NCI-H226 (cell line): ENCODE results near the gene GJC2.
"Not testable (repeated sequence)": the region's sequence is repeated elsewhere in the genome, so short reads cannot be mapped to it uniquely, and the experiment has no call there.

Experiments used
- DNase-seq: peaks from one replicate; pipeline ENCODE4 v3.0.0-alpha.2; 2015

GJC2 gene

DNA sequence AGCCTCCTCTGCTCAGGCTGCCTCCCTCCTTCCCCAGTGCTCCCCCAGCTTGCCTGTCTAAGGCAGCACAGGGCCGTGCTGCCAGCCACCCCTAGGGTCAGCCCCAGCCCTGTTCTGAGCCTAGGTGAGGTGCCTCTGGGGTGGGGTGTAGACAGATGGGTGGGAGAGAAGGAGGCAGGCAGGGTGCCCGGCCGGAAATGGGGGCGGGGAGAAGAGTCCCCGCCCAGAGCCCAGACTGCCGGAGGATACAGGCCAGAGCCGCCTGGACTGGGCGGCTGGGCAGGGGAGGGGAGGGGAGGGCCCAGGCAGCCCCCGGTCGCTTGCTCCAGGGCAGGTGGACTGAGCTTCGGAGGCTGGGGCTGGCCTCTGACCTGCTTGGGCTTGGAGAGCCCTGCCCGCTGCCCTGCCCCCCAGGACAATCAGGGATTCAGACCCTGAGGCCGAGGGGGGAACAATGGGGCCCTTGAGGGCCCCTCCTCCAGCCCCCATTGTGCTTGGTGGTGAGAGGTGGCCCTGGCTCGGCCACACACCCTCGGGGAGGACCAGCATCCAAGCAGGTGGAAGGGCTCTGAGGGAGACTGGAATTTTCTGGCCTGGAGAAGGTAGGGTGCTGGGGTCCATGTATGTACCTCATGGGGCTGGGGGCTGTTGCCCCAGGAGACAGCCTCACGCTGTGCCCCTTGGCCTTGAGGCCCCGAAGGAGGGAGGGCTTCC lies at the start of gene GJC2:
Gene GJC2 (plus strand): TSS at position 525 of the 714 bp plus-strand sequence. CDS start 7,829 bp downstream, outside the sequence.
- peak; percentile 65 for DNase-seq

DNA sequence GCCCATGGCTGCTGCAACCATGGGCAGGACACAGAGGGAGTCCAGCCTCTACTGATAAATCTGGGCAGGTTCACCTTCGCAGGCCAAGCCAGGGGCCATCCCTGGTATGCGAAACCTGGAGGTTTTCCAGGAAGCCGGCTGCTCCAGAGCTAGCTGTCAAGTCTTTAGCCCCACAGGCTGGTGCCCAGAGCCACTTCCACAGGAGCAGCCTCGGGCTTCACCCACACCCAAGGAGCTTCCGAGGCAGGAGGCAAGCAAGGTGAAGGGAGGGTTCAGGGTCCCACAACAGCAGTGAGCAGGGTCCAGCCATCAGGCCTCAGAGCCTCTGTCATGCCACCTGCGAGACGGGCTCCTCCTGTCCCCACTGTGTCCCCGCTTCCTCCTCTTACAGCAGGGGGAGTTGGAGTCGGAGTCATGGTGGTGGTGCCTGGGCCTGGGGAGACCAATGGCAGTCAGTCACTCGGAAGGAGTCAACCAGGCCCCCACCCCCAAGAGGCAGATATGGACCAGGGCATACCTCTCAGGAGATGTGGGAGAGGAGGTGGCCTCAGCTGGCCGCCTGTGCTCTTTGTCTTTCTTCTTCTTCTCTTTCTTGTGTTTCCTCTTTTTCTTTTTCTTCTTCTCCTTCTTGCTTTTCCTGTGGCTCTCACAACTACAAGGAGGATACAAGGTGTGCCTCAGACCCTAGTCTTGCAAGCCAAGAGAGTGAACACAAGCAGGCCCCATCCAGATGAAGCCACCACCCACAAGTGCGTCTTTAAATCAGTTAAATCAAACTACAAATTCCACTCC lies 48.7 kb upstream of the GJC2 start:
- no peak for DNase-seq

GRCh38 chr1:228101614-228101993 lies 48.1 kb upstream of the GJC2 start:
- DNase-seq, result no peak

DNA sequence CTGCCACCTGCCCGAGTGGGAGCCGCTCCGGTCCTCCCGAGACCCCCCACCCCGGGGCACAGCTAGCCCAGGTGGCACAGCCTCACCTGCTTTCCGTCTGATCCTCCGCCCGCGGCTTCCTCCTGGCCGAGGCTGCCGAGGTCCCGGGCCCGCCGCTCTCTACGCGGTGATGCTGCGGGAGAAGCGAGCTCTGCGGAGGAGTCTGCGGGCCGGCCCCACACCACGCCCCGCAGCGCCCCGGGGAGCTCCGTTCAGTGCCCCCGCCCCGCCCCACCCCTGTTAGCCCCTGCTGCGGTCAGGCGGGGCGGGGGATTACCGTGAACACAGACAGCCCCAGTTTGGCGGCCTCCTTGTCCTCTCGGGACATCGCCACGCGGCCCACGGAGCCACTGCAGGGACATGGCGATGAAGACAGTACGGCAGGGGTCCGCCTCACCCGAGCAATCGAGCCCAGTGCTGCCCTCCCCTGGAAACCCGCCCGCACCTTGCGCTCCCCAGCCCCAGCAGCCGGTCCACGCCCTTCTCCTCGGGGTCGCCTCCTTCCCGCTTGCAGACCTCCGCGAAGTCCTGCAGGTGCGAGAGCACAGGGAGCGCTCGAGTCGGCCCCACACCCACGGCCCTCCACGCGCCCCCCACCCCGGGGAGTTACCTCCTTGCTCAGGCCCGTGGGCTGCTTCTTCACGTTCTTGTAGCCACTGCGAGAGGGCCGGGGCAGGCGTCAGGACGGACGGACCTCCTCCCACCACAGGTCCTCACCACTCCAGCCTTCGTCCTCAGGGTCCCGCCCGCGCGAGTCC lies 47.5 kb upstream of the GJC2 start:
- no peak for DNase-seq

GRCh38 chr1:228102791-228103620 lies 46.7 kb upstream of the GJC2 start, which contains the start of gene C1orf35:
C1orf35 (minus strand) TSS chr1:228103325; CDS start chr1:228103227, 98 bp downstream.
- peak; percentile 68 for DNase-seq

DNA sequence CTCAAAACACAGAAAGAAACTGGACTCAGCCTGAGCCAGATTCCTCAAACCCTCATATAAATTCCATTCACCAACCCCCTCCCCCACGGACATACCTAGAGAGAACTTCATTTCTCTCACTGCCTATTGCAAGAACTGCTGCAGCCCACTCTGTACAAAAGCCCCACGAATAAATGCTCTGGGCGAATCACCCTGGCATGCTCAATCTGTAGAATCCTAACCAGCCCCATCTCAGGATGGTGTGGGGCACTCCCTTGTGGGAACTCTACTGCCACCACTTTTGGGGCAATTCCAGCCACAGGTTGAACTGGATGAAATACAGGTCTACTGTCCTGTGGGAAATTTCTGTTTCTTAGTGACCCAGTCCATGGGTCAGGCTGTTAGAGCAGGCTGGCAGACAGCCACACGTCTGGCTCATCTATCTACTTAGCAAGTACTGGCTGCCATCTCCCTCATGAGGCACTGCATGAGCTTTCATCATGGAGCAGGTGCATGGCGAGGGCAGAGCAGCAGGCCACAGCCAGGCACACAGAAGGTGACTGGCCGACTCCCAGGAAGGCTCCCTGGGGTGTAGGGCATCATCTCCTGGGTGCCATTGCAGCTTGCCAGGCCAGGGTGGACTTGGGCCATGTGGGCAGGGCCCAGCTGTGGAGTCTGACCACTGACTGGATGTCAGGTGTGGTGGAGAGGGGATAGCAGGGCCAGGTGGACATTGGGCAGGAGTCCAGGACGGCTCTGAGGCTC lies 45.0 kb upstream of the GJC2 start:
- DNase-seq, result no peak

- DNase-seq, result no peak
Measured at GRCh38 chr1:228105270-228105995, 44.3 kb upstream of the GJC2 start.

DNA sequence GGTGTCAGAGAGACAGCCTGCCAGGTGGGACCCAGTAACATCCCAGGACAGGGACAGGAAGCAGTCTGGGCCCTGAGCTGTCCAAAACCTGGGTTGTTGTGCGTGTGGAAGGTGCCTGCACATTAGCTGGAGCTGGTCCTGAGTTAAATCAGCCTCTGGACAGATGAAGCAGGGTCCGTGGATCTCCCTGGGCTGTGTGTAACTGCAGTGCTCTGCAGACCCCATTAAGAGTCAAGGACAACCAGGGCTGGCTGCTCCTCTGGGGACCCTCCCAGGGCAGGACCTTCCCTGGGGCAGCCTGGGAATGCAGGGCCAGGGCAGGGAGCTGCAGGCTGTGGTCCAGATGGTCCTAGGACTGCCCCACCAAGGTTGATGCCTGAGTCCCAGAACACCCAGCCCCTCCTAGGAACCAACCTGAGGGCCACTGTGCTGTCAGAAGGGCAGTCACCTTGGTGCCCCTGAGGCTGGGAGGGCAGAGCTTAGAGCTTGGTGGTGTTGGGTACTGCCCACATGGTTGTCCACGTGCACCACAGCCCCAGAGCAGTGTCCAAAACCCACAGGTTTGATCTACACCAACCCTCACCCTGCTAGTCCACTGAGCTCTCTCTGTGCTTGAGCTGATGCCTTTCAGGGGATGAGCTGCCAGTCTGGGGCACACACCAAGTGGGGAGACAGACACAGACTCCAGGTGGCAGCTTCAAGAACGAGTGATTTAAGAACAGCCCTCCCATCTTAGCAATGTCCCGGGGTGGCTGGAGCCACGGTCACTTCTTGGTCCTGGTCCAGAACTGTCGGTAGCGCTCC lies 43.5 kb upstream of the GJC2 start:
- no peak for DNase-seq

DNA sequence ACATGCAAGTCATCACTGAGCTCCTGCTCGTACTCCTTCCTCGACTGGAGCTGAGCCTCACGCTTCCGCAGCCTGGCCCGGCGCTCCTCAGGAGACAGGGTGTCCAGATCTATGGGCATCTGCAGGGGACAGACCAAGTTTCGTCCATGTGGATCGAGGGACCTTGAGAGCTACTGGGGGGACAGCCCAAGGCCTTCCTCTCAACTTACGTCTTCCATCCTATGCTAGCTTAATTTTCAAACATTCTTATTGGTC lies 43.0 kb upstream of the GJC2 start:
- DNase-seq, result no peak

DNA sequence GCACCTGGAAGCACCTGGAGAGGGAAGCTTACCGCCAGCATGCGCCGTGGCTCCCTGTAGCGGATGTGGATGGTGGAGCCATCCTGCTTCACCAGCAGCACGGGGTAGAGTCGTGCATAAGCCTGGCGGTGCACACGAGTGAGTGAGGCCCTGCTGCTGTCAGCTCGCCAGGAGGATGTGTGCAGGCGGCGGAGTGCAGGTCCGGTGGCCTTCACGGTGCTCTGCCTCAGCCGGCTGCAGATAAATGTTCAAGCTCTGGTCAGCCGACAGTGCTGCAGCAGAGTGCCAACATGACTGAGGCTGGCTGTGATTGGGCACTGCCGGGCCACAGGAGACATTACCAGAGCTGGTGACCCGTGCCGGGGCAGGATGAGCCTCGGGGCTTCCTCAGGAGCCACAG lies 42.1 kb upstream of the GJC2 start:
- no peak for DNase-seq

GRCh38 chr1:228108055-228108690 lies 41.6 kb upstream of the GJC2 start:
- DNase-seq, result no peak

DNA sequence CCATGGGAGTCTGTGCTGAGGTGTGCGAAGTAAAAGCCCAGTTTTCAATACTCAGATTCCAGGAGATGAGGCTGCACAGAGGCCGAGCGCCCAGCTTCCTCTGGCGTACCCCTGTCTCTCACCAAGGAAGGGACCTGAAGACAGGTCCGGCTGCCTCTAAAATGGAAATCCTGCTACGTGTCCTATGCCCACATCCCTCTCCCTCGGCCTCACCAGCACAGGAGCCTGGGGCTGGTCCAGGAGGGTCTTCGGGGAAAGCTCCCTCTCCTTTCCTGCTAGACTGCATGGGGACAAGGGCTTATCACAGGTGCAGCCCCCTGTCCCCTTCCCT lies 41.0 kb upstream of the GJC2 start:
- DNase-seq, result no peak

GRCh38 chr1:228109073-228109961 lies 40.4 kb upstream of the GJC2 start, which contains the start of gene MRPL55:
MRPL55 (minus strand) TSS chr1:228109299; CDS start chr1:228108260, 1,039 bp downstream.
- peak; percentile 74 for DNase-seq

DNA sequence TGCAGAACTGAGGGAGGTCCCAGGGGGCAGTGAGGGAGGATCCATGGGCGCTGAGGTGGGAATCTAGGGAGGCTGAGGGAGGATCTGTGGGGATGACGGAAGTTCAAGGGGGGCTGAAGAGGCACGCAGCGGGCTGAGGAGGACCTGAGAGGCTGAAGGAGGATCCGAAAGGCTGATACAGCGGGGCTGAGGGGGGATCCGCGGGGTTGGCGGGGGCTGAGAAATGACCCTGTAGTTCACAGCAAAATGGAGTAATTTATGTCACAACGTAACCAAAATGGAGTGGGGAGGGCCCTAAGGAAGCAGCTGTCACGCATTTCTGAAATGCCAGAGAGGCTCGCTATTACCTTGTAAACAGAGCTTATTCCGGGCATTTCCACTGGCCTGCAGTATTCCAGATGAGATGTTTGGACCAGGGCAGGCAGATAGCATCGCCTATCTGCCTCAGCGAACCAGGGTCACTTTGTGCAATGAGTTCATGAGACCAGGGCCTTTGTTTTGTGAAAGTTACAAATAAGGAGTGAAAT lies 39.7 kb upstream of the GJC2 start:
- no peak for DNase-seq

DNA sequence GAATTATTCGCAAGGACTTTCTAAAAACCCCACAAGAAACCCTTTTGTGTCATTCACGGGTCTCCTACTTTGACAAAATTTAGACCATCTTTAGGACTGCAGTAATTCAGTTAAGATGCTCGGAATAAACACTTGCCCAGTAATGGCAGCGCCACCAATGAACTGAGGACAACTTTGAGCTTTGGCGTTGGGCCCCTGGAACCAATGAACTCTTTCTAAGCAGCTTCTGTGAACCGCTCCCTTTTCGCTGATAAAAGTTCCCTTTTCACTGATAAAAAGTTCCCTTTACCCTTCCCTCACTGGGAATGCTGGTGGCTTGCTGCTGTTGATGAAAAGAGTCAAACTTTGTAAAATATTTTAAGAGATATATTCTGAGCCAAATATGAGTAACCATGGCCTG lies 39.2 kb upstream of the GJC2 start:
- no peak for DNase-seq

DNA sequence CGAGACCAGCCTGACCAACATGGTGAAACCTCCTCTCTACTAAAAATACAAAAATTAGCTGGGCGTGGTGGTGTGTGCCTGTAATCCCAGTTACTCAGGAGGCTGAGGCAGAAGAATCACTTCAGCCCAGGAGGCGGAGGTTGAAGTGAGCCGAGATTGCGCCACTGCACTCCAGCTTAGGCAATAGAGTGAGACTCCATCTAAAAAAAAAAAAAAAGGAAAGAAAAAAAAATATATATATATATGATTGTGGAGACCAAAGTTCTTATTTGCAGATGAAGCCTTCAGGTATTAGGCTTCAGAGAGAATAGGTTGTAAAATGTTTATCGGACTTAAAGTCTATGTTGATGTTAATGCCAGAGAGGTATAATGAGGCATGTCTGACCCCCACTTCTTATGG lies 38.4 kb upstream of the GJC2 start:
- not testable (repeated sequence) for DNase-seq

- no peak for DNase-seq
Measured at GRCh38 chr1:228112167-228112566, 37.6 kb upstream of the GJC2 start.

- no peak for DNase-seq
Measured at GRCh38 chr1:228112617-228113016, 37.1 kb upstream of the GJC2 start.

GRCh38 chr1:228114827-228115226 lies 34.9 kb upstream of the GJC2 start:
- no peak for DNase-seq
